A673 (cell line): Measurements from ENCODE around the gene PLLP. TPM values are rescaled to one million over a fixed set of nuclear protein-coding genes. Genes with fewer than 3 reads are reported as not detected.

Source experiments
- BruUV-seq: library from RNA; stranded (reverse); fragments of 400-500 nt; replicated peaks from 2 replicates; lab custom pipeline; 2021; lab: Mats Ljungman, UMichigan
- CTCF ChIA-PET: fragments of 300-600 bp; sonication (Branson Sonifier 250); formaldehyde crosslinking; loops from one replicate; lab custom pipeline; 2022; ENCODE audit warnings: antibody characterized with exemption; lab: Charles Lee
- POLR2A ChIA-PET: fragments of 300-600 bp; sonication (Branson Sonifier 250); formaldehyde crosslinking; loops from one replicate; lab custom pipeline; 2022; ENCODE audit warnings: antibody characterized with exemption; ENCODE audit not compliant: low non-redundant PET; lab: Charles Lee
- DNase-seq: peaks from one replicate; pipeline ENCODE4 v3.0.0-alpha.2; 2015; ENCODE audit warnings: low spot score
- H3K27ac ChIP-seq: fragments of 200-600 bp; sonication (generic); 2 replicates; pipeline ENCODE4 v1.5.1; 2016; ENCODE audit warnings: mixed run types, low read depth, mild to moderate bottlenecking, mixed read lengths, antibody characterized with exemption, low read length; ENCODE audit not compliant: poor library complexity, severe bottlenecking
- H3K27me3 ChIP-seq: fragments of 200-600 bp; sonication (generic); replicated peaks from 2 replicates; pipeline ENCODE4 v1.6.1; 2017; ENCODE audit warnings: mixed run types, low read depth, mild to moderate bottlenecking, mixed read lengths, antibody characterized with exemption, low read length; ENCODE audit not compliant: insufficient read depth, poor library complexity
- H3K36me3 ChIP-seq: fragments of 200-600 bp; sonication (generic); 2 replicates; pipeline ENCODE4 v1.6.1; 2016; ENCODE audit warnings: mixed run types, mild to moderate bottlenecking, mixed read lengths, antibody characterized with exemption, low read length; ENCODE audit not compliant: insufficient read depth, poor library complexity, severe bottlenecking
- H3K4me1 ChIP-seq: fragments of 200-600 bp; sonication (generic); 2 replicates; pipeline ENCODE4 v1.6.1; 2017; ENCODE audit warnings: mixed run types, mild to moderate bottlenecking, mixed read lengths, antibody characterized with exemption, low read length; ENCODE audit not compliant: insufficient read depth, poor library complexity, severe bottlenecking
- H3K4me3 ChIP-seq: fragments of 200-600 bp; sonication (generic); 2 replicates; pipeline ENCODE4 v1.5.1; 2016; ENCODE audit warnings: low read depth, mixed run types, mild to moderate bottlenecking, mixed read lengths, low read length; ENCODE audit not compliant: poor library complexity, severe bottlenecking
- H3K9me3 ChIP-seq: fragments of 200-600 bp; sonication (generic); 2 replicates; pipeline ENCODE4 v1.6.1; 2016; ENCODE audit warnings: mixed run types, low read depth, mild to moderate bottlenecking, mixed read lengths, antibody characterized with exemption, low read length; ENCODE audit not compliant: poor library complexity, severe bottlenecking
- EZH2 ChIP-seq: fragments of 200-600 bp; sonication (generic); IDR thresholded peaks from 2 replicates; pipeline ENCODE4 v1.6.1; 2017; ENCODE audit warnings: borderline replicate concordance, low read depth, mild to moderate bottlenecking, mixed read lengths, antibody characterized with exemption, low read length; ENCODE audit not compliant: poor library complexity, severe bottlenecking
- intact Hi-C: fragments of 100-400 bp; cut with micrococcal nuclease; formaldehyde crosslinking; loops from one replicate; pipeline ENCODE4 v1.10.0; 2022; ENCODE audit not compliant: unreplicated experiment
- total RNA-seq: library from RNA; stranded (reverse); gene quantifications from 2 replicates; pipeline ENCODE4 v1.2.3, GENCODE V29; 2021

Gene PLLP
- total RNA-seq, 1 experiment from 2014 or later = 1.1 TPM

- BruUV-seq = no TSS peak
- intact Hi-C loops = no loop called here
- POLR2A ChIA-PET = no interaction called here
Observed at GRCh38 chr16:57208926-57209325, 75.5 kb downstream of the PLLP start.

More at GRCh38 chr16:57208926-57209325, 75.5 kb downstream of the PLLP start:
- CTCF ChIA-PET = no interaction called here
- no peak overlapping the region for H3K27ac ChIP-seq
- H3K4me1 ChIP-seq = no peaks in the 10 kb centered on the region
- no peak for TF ChIP-seq EZH2
- H3K36me3 ChIP-seq = peaks cover 68% of the 10 kb centered on the region
- no peak overlapping the region for H3K4me3 ChIP-seq
- no peaks in the 10 kb centered on the region for H3K9me3 ChIP-seq
- no peaks in the 10 kb centered on the region for H3K27me3 ChIP-seq
- DNase-seq = no peak

Other genes with a start within 250 kb of the PLLP start
- 38.1 and 43.6 TPM in 2 replicates for gene CPNE2, start 192.1 kb downstream of the PLLP start, total RNA-seq
- gene PSME3IP1, start 98.6 kb downstream of the PLLP start, total RNA-seq = 128 and 133 TPM in 2 replicates
- gene RSPRY1, start 98.3 kb downstream of the PLLP start, total RNA-seq = 45.6 and 47.6 TPM in 2 replicates
- 33.1 and 35.1 TPM in 2 replicates for gene ARL2BP, start 39.4 kb downstream of the PLLP start, total RNA-seq
- not detected in 2 replicates for gene CCL22, start 74.1 kb upstream of the PLLP start, total RNA-seq
- gene CX3CL1, start 87.8 kb upstream of the PLLP start, total RNA-seq = 0.15 TPM in 1 of 2 replicates, not detected in the other
- gene CCL17, start 120.1 kb upstream of the PLLP start, total RNA-seq = not detected in 2 replicates
- 95.1 and 96.9 TPM in 2 replicates for gene CIAPIN1, start 162.7 kb upstream of the PLLP start, total RNA-seq
- 65.6 and 69.7 TPM in 2 replicates for gene COQ9, start 162.8 kb upstream of the PLLP start, total RNA-seq
- gene POLR2C, start 178.0 kb upstream of the PLLP start, total RNA-seq = 96.2 and 110 TPM in 2 replicates
- 14.3 and 19.0 TPM in 2 replicates for gene DOK4, start 201.8 kb upstream of the PLLP start, total RNA-seq